ENCODE results near the gene PTPN1. TPM values are rescaled to one million over a fixed set of nuclear protein-coding genes. Genes with fewer than 3 reads are reported as not detected.

The PTPN1 gene
- total and polyA plus RNA-seq, 4 donors, result 5.8 to 10.6 (median 9.7) TPM

- no peak overlapping the region for H3K9ac ChIP-seq (ENCODE audit: low read depth in 1 of 2, low read length in 2 of 2)
- no peak for DNase-seq (ENCODE audit: low spot score)
- 94% methylated on average over 32 of the region's 32 CpGs for WGBS
Measured at GRCh38 chr20:50607850-50608749, 97.9 kb downstream of the PTPN1 start.

More at GRCh38 chr20:50607850-50608749, 97.9 kb downstream of the PTPN1 start:
- H3K36me3 ChIP-seq (ENCODE audit: control insufficient read depth in 4 of 4, insufficient read depth in 3 of 4, low read depth in 1 of 4, low read length in 3 of 4), result no peaks in the 10 kb centered on the region
- peaks cover 0 to 5% (median 2%) of the 10 kb centered on the region in 4 donors for H3K4me1 ChIP-seq (ENCODE audit: control insufficient read depth in 4 of 4, insufficient read depth in 4 of 4, low read length in 3 of 4)
- H3K27me3 ChIP-seq (ENCODE audit: control insufficient read depth in 4 of 4, insufficient read depth in 4 of 4, low read length in 3 of 4), result no peaks in the 10 kb centered on the region
- no peak for TF ChIP-seq MAX (IDR thresholded peaks at IDR 0.05)
- no peak for TF ChIP-seq TAF1 (conservative IDR thresholded peaks at IDR 0.05)
- no peak for TF ChIP-seq RAD21 (IDR thresholded peaks at IDR 0.05)
- TF ChIP-seq SP1 (IDR thresholded peaks at IDR 0.05), result no peak
- TF ChIP-seq, protein P1, sequence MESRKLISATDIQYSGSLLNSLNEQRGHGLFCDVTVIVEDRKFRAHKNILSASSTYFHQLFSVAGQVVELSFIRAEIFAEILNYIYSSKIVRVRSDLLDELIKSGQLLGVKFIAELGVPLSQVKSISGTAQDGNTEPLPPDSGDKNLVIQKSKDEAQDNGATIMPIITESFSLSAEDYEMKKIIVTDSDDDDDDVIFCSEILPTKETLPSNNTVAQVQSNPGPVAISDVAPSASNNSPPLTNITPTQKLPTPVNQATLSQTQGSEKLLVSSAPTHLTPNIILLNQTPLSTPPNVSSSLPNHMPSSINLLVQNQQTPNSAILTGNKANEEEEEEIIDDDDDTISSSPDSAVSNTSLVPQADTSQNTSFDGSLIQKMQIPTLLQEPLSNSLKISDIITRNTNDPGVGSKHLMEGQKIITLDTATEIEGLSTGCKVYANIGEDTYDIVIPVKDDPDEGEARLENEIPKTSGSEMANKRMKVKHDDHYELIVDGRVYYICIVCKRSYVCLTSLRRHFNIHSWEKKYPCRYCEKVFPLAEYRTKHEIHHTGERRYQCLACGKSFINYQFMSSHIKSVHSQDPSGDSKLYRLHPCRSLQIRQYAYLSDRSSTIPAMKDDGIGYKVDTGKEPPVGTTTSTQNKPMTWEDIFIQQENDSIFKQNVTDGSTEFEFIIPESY (IDR thresholded peaks at IDR 0.05), result no peak
- TF ChIP-seq NR2F2 (IDR thresholded peaks at IDR 0.05), result no peak
- TF ChIP-seq GABPA (IDR thresholded peaks at IDR 0.05 in 1 of 2, conservative IDR thresholded peaks at IDR 0.05 in 1 of 2), result no peak
- no peak for TF ChIP-seq RXRA (IDR thresholded peaks at IDR 0.05)
- TF ChIP-seq FOXA1 (IDR thresholded peaks at IDR 0.05), result no peak
- TF ChIP-seq, protein P2, sequence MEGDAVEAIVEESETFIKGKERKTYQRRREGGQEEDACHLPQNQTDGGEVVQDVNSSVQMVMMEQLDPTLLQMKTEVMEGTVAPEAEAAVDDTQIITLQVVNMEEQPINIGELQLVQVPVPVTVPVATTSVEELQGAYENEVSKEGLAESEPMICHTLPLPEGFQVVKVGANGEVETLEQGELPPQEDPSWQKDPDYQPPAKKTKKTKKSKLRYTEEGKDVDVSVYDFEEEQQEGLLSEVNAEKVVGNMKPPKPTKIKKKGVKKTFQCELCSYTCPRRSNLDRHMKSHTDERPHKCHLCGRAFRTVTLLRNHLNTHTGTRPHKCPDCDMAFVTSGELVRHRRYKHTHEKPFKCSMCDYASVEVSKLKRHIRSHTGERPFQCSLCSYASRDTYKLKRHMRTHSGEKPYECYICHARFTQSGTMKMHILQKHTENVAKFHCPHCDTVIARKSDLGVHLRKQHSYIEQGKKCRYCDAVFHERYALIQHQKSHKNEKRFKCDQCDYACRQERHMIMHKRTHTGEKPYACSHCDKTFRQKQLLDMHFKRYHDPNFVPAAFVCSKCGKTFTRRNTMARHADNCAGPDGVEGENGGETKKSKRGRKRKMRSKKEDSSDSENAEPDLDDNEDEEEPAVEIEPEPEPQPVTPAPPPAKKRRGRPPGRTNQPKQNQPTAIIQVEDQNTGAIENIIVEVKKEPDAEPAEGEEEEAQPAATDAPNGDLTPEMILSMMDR (IDR thresholded peaks at IDR 0.05; ENCODE audit: low read depth, low read length, missing input control), result no peak
- TF ChIP-seq JUND (IDR thresholded peaks at IDR 0.05), result no peak
- TF ChIP-seq HNF4A (conservative IDR thresholded peaks at IDR 0.05), result no peak
- no peak for TF ChIP-seq YY1 (IDR thresholded peaks at IDR 0.05)
- no peak for TF ChIP-seq FOXA2 (IDR thresholded peaks at IDR 0.05)
- TF ChIP-seq REST (IDR thresholded peaks at IDR 0.05), result no peak
- no peak for TF ChIP-seq ATF3 (IDR thresholded peaks at IDR 0.05)
- no peak overlapping the region for H3K27ac ChIP-seq (ENCODE audit: low read depth in 1 of 2, low read length in 2 of 2)
- H3K9me3 ChIP-seq (ENCODE audit: control insufficient read depth in 4 of 4, low read length in 3 of 4), result no peaks in the 10 kb centered on the region
- no peak overlapping the region for H3K4me3 ChIP-seq (ENCODE audit: low read depth in 1 of 3, low read length in 3 of 3)
